Measurements from ENCODE around the gene MRPL49.

DNA sequence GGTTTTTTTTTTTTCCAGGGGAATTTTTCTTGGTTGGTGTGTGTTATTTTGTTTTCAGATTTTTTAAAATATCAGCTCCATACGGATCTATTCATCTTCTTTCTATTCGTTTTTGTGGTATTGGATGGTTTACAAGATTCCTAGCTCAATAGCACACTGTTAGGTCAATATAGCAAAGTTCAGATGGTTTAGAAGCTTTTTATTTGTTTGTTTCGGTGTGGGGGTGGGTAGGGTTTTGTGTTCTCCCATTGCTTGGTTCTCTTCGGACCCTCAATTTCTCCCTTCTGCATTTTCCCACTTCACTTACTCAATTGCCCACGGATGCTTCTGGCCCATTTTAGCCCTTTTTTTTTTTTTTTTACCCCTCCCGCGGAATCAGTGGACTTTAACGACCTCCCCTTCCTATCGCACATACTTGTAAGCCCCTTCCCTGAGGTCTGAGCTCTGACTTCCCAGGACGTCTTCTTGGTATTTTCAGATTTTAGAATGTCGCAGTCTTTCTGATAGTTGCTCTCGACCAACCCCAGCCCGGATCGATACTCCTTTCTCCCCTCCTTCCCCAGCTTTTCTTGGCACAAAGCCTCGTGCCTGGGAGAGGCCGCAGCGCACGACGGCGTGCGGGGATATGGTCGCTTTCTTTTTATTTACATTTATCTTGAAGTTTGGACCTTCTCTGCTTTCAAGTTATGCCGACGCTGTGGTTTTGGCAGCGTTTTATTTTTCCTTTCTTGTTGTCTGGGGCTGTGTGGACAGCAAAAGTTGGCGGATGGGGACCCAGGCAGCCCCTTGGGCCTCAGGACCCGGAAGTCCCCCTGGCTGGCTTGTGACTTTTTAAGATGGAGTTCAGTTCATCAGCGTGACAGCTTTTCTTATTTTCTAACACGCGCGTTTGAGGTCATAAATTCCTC, 43.5 kb downstream of the MRPL49 start:
- TF ChIP-seq, protein P1, sequence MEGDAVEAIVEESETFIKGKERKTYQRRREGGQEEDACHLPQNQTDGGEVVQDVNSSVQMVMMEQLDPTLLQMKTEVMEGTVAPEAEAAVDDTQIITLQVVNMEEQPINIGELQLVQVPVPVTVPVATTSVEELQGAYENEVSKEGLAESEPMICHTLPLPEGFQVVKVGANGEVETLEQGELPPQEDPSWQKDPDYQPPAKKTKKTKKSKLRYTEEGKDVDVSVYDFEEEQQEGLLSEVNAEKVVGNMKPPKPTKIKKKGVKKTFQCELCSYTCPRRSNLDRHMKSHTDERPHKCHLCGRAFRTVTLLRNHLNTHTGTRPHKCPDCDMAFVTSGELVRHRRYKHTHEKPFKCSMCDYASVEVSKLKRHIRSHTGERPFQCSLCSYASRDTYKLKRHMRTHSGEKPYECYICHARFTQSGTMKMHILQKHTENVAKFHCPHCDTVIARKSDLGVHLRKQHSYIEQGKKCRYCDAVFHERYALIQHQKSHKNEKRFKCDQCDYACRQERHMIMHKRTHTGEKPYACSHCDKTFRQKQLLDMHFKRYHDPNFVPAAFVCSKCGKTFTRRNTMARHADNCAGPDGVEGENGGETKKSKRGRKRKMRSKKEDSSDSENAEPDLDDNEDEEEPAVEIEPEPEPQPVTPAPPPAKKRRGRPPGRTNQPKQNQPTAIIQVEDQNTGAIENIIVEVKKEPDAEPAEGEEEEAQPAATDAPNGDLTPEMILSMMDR (conservative IDR thresholded peaks at IDR 0.05 in 1 of 2, IDR thresholded peaks at IDR 0.05 in 1 of 2; ENCODE audit: extremely low read depth in 1 of 2, insufficient read depth in 1 of 2, low read depth in 1 of 2, low read length in 2 of 2), result no peak
- no peak for TF ChIP-seq EZH2 (IDR thresholded peaks at IDR 0.05; ENCODE audit: borderline replicate concordance, low read length)
